Brain microvascular endothelial cell (primary cell): ENCODE measurements around the gene MFAP3L.

Source experiments
- DNase-seq: peaks from one replicate; pipeline ENCODE4 v3.0.0-alpha.2; 2020
- H3K27ac ChIP-seq: fragments of 250-450 bp; sonication (Bioruptor Pico); 2 replicates; pipeline ENCODE4 v1.5.1; 2020; ENCODE audit warnings: mild to moderate bottlenecking, moderate library complexity
- H3K27me3 ChIP-seq: fragments of 250-450 bp; sonication (Bioruptor Pico); replicated peaks from 2 replicates; pipeline ENCODE4 v1.5.1; 2020; ENCODE audit warnings: mild to moderate bottlenecking
- H3K36me3 ChIP-seq: fragments of 250-450 bp; sonication (Bioruptor Pico); replicated peaks from 2 replicates; pipeline ENCODE4 v1.5.1; 2020; ENCODE audit warnings: mild to moderate bottlenecking
- H3K4me3 ChIP-seq: 2 replicates; pipeline ENCODE4 v1.5.1; 2011; ENCODE audit warnings: low read depth, mild to moderate bottlenecking, control low read depth, low read length, moderate library complexity
- CTCF ChIP-seq: IDR thresholded peaks from 2 replicates; pipeline ENCODE4 v1.5.1; 2011; ENCODE audit warnings: low read depth, mild to moderate bottlenecking, moderate library complexity, low read length, control low read depth, inconsistent platforms; ENCODE audit errors: missing control alignments
- in situ Hi-C: cut with HindIII; loops from 2 replicates; pipeline ENCODE4 v1.10.0; 2017; ENCODE audit warnings: low sequenced_read_pairs, low pct_ligation_motif_present

The MFAP3L gene

GRCh38 chr4:170017252-170017651 lies 8.9 kb downstream of the MFAP3L start:
- Histone ChIP-seq H3K27me3 (no peaks in the 10 kb centered on the region), H3K4me3 (no peak overlapping the region), H3K27ac (no peak overlapping the region), H3K36me3 (no peaks in the 10 kb centered on the region)
- no peak for TF ChIP-seq CTCF
- in situ Hi-C loops: no loop called here
- DNase-seq: no peak

- TF ChIP-seq CTCF: no peak
- no peak overlapping the region for H3K27ac ChIP-seq
- H3K27me3 ChIP-seq: no peaks in the 10 kb centered on the region
- H3K4me3 ChIP-seq: no peak overlapping the region
- DNase-seq: no peak
- no peaks in the 10 kb centered on the region for H3K36me3 ChIP-seq
- in situ Hi-C loops: no loop called here
These were observed 10.9 kb downstream of the MFAP3L start for GRCh38 chr4:170015285-170015684.

GRCh38 chr4:170014359-170015011 lies 11.7 kb downstream of the MFAP3L start:
- TF ChIP-seq CTCF: no peak
- Histone ChIP-seq H3K4me3 (no peak overlapping the region), H3K27ac (no peak overlapping the region), H3K36me3 (no peaks in the 10 kb centered on the region), H3K27me3 (no peaks in the 10 kb centered on the region)
- in situ Hi-C loops: no loop called here
- DNase-seq: no peak

GRCh38 chr4:170012629-170012958 lies 13.6 kb downstream of the MFAP3L start:
- Histone ChIP-seq H3K36me3 (no peaks in the 10 kb centered on the region), H3K4me3 (no peak overlapping the region), H3K27me3 (no peaks in the 10 kb centered on the region), H3K27ac (no peak overlapping the region)
- in situ Hi-C loops: no loop called here
- DNase-seq: no peak
- TF ChIP-seq CTCF: no peak

GRCh38 chr4:170011921-170012628 lies 14.1 kb downstream of the MFAP3L start:
- Histone ChIP-seq H3K4me3 (no peak overlapping the region), H3K36me3 (no peaks in the 10 kb centered on the region), H3K27ac (no peak overlapping the region), H3K27me3 (no peaks in the 10 kb centered on the region)
- TF ChIP-seq CTCF: no peak
- in situ Hi-C loops: no loop called here
- DNase-seq: no peak

- TF ChIP-seq CTCF: no peak
- Histone ChIP-seq H3K4me3 (no peak overlapping the region), H3K27ac (no peak overlapping the region), H3K36me3 (no peaks in the 10 kb centered on the region), H3K27me3 (no peaks in the 10 kb centered on the region)
- in situ Hi-C loops: no loop called here
- DNase-seq: no peak
These were observed 16.9 kb downstream of the MFAP3L start for GRCh38 chr4:170009291-170009690.
